Measurements from ENCODE around the gene KPNA4.
A peak's percentile ranks its signal among the peaks of the same experiment; 100 is the strongest.
"Not testable (repeated sequence)": the region's sequence is repeated elsewhere in the genome, so short reads cannot be mapped to it uniquely, and the experiment has no call there.

Gene KPNA4

GRCh38 chr3:160482796-160483195 lies 82.6 kb downstream of the KPNA4 start:
- DNase-seq, result peak; percentile 61

DNA sequence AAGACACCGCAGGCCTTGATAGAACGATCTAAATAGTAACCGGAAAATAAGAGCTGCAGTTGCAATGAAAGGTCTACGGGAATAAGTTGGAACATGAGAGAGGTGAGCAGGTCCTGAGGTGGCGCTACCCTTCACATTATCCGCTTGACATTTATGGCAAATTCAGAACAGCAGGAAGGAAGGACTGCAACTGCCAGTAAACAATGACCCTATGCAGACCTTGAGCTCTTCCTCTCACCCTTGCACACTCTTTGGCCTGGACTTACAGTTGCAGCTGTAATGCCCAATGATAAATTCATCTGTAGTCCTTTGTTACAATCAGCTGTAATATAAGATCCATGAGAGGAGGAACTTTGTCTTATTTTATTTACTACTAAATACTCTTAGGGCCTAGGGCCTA lies 83.5 kb downstream of the KPNA4 start:
- DNase-seq, result no peak

DNA sequence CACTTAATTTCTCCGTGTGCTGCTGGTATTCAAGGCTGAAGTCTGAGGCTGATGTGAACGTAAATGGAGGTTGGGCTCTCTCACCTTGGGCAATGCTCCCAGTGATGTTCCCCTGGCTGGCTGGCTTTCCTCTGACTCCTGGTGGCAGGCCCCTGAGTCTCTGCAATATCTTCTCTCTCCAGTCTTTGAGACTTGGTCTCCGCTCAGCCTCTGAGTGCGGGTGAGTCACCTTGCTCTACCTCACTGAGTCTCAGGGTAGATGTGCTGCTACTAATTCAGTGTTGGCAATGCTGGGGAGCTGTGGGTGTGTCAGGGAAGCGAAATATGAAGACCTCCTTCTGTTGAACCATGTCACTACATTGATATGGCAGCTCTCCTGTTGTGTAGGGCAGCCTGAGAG lies 84.4 kb downstream of the KPNA4 start:
- DNase-seq, result no peak

DNA sequence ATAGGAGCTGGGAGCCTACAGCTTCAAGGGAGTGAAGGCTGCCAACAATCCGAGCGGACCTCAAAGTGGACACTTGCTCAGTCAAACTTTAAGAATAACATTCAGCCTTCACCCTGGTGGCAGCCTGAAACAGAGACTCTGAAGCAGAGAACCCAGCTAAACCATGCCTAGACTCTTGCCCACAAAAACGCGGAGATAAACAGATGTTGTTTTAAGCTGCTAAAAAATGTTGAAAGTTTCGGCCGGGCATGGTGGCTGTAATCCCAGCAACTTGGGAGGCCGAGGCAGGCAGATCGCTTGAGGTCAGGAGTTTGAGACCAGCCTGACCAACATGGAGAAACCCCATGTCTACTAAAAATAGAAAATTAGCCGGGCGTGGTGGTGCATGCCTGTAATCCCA lies 86.0 kb downstream of the KPNA4 start:
- no peak for DNase-seq

- no peak for DNase-seq
Measured at GRCh38 chr3:160478338-160478737, 87.0 kb downstream of the KPNA4 start.

DNA sequence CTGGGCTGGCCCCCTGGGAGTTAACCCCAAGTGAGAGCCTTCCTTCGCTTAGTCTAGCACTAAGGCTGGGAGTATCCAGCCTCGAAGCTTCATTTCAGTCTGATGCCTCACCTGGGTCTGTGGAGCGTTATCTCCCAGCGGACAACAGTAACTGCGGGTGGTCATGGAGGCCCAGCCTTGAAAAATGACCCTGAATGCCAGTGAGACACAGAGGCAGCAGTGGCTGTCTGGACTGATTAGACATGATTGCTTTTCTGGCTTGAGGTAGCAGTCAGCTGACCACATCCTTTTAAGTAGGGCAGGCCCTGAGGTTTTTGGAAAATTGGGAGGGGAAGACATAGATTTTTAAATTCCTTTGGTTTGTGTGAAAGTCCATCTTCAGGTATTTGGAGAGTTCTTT lies 87.6 kb downstream of the KPNA4 start:
- no peak for DNase-seq

GRCh38 chr3:160475884-160476283 lies 89.5 kb downstream of the KPNA4 start:
- DNase-seq, result no peak

DNA sequence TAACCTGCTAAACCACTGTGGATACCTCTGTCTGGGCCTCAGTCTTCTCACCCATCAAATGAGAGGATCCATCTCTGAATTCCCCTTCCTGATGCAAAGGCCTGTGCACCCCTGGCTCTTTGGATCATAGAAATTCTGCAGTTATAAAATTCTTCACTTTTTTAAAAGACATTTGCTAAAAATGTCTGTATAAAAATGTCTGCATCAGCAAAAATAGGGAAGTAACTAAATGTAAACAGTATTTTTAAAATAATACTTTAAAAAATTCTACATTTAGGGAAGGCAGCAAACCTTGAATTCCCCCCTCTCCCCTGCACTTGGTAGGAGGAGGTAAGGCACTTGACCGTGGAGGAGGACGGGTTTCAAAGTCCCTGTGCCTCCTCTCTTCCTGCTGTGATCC lies 90.2 kb downstream of the KPNA4 start:
- DNase-seq, result no peak

DNA sequence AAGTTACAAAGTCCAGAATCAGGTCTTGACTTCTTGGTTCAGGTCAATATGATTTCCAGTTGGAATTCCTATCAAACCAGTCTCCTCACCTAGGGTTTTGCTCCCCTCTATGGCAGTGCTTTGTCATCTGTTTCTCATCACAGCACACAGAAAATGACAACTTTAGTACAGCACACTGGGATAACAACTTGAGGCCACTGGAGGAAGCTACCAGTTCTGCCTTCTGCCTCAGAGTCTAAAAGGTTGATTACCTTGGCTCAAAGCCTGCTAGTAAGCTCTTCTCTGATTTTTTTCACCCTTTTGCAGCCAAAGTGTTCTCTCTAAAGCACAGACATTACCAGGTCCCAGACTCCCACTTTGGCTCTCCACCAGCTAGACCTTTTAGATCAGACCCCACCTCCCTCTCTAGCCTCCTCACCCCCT lies 90.9 kb downstream of the KPNA4 start:
- no peak for DNase-seq

GRCh38 chr3:160473978-160474377 lies 91.4 kb downstream of the KPNA4 start:
- no peak for DNase-seq

- no peak for DNase-seq
Measured at GRCh38 chr3:160473221-160473620, 92.2 kb downstream of the KPNA4 start.

GRCh38 chr3:160472344-160472743 lies 93.0 kb downstream of the KPNA4 start:
- no peak for DNase-seq

DNA sequence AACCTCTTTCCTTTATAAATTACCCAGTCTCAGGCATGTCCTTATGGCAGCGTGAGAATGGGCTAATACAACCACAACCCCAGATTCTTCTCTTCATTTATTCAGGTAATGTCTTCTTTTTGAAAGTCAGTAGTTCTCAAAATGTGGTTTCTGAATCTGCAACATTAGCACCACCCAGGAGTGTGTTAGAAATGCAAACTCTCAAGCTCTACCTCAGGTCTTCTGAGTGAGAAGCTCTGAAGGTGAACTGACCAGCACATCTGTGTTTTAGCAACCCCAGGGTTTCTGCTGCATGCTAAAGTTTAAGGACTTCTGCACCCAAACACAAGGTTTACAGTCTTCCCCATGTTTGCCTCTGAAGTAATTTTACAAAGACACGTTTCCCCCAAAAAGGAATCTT lies 93.5 kb downstream of the KPNA4 start:
- no peak for DNase-seq

DNA sequence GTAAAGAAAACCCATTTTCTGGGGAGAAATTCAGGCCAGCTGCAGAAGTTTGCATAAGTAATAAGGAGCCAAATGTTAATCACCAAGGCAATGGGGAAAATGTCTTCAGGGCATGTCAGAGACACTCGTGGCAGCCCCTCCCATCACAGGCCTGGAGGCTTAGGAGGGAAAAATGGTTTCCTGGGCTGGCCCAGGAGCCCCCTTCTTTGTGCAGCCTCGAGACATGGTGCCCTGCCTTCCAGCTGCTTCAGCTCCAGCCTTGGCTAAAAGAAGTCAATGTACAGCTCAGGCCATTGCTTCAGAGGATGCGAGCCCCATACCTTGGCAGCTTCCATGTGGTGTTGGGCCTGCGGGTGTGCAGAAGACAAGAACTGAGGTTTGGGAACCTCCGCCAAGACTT lies 95.2 kb downstream of the KPNA4 start:
- DNase-seq, result no peak

GRCh38 chr3:160464971-160465370 lies 100.4 kb downstream of the KPNA4 start:
- DNase-seq, result no peak

GRCh38 chr3:160464321-160464720 lies 101.0 kb downstream of the KPNA4 start:
- DNase-seq, result no peak

DNA sequence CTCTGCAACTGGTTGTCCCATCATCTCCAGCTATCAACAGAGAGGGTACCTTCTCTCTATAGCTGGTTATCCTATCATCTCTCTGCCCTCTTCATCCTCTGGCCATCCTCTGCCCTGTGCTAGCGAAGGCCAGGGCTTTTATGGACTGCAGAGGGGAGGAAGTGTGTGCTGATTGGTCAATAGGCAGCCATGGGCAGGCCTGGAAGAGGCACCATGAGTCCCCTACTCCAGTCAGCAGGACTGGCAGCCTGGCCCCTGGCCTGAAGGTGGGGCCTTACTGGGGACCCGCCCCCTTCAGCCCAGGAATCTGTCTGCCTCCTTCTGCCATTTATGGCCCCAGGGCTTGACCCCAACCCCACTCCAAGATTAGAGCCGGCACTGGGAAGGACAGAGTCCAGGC lies 105.3 kb downstream of the KPNA4 start:
- no peak for DNase-seq

DNA sequence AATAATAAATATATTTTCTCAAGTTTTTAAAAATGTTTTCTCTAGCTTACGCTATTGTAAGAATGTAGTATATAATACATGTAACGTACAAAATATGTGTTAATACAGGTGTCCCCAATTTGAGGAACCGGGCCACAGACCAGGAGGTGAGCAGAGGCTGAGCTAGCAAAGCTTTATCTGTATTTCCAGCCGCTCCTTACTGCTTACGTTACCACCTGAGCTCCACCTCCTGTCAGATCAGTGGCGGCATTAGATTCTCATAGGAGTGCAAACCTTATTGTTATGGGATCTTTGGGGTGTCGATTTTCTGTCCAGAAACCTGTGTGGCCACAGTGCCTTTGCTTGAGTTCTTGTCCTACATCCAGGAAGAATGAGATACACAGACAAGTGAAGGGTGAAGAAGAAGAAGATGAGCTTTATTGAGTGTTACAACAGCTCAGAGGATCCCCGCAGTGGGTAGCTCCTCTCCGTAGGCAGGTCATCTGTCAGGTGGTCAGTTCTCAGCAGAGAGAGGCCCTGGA lies 105.9 kb downstream of the KPNA4 start:
- no peak for DNase-seq

- DNase-seq, result peak; percentile 29
Measured at GRCh38 chr3:160458151-160458550, 107.2 kb downstream of the KPNA4 start.

DNA sequence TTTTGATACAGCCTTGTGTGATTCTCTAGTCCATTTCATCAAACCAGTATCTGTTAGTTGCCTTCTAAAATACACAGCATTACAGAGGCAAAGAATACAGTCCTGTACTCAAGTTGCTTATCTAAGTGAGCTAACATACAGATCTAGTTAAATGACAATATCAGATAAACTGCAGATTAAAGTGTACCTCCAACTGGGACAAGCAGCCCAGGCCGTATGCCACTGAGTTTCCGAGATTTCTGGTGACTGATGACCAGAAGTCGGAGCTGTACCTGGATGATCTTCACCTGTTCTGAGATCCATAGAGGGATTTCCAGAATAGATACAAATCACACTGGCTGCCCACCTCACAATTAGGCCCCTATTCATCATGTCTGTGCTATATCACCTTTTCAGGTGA lies 109.5 kb downstream of the KPNA4 start:
- DNase-seq, result peak; percentile 43

DNA sequence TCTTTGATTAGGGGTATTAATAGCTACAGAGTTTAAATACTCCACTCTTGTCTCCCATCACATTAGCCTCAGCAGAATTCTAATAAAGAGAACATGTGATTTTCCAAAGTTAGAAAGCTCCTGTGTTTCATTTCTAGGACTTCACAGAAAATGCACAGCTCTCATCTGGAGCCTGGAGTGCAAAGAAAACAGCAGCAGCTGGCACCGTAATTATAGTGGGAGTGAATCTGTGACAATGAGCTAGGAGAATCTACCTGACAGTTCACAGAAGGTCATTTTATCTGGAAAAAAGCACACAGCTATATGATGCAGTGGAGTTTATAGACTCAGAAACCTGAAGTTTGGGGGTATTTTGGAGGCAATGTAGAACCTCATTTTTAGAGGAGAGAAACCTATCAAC lies 110.4 kb downstream of the KPNA4 start:
- DNase-seq, result peak; percentile 93

- DNase-seq, result not testable (repeated sequence)
Measured at GRCh38 chr3:160452251-160452650, 113.1 kb downstream of the KPNA4 start.

DNA sequence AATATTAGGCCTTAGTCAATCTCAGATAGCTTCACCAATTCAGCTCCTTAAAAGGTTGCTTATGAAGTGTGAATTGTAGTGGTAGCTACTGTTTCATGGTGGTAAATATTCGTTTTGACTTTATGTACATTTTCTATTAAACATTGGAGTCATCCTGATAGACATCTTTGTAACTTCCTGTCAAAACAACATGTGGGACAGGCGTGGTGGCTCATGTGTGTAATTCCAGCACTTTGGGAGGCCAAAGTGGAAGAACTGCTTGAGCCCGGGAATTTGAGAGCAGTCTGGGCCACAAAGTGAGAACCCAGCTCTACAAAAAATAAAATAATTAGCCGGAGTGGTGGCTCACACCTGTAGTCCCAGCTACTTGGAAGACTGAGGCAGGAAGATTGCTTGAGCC lies 113.8 kb downstream of the KPNA4 start:
- DNase-seq, result no peak

DNA sequence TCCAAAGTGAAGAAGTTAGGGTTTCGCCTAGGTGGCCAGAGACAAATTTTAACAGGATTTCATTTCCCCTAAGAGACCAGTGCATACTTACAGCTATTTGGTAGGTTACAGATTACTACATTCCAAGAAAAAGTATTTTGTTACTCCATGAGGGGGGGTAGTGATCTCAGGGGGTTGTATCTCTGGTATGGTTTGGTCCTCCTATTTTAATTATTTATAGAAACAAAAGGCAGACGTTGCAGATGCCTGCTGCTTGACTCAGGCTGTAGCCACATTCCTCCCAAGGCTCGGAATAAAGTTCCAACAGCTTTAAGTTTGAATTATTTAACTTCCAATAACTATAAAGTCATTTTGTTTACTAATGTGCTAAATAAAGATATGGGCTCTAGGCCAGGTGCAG lies 114.5 kb downstream of the KPNA4 start:
- DNase-seq, result no peak

DNA sequence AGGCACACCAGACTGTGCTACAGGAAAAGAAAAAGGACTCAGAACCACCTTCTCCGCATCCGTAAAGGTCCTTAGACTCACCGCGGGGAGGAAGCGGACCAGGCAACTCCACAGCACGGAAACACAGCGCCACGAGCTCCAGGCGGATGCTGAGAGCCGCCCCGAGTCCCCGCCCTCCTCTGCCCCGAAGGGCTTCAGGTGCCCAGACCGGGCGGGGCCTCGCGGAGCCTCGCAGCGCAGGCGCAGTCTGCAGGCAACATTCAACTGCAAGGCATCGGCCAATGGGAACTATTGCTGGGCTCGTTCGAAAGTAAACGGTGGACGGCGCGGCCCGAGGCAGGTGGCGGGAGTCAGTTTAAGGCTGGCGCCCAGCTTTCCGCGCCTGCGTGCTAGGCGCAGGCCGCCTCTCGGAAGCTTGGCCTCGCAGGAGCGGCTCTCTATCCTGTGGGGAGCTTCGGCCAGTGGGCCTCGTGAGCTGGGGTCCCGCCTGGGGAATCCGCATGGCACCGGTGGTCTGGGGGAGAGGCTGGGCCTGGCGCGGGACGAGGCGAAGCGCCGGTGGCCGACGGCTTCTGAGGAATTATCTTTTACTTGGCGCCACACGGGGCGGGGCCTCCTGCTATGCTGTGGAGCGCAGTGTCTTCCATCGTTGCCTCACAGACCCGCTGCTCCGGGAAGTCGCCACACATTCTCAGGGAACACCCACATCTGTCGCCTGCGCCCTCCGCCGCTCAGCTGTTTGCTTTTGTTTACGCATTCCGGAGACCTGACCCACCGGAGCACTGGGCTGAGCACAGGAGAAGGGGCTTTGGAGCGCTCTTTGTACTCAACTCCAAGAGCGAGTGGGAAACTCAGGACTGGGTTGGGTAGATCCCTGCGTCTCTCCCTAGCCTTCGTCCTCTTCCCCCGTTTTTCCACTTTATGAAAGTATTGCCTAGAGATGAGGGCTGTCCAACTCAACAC lies 115.5 kb downstream of the KPNA4 start, which contains the start of gene TRIM59:
Gene TRIM59 (minus strand): TSS at position 151 of the 963 bp plus-strand sequence. CDS start 10,603 bp downstream, outside the sequence.
- DNase-seq, result peak; percentile 10

Data from NCI-H2171 treated with DMSO at 0.1 percent for 48 hours (cell line).